RWPE1 (cell line): ENCODE measurements around the gene MYH7B.

Experiments used
- CTCF ChIA-PET: fragments of 350-600 bp; sonication (Branson Sonifier 250); formaldehyde crosslinking; extraction: SDS; loops from one replicate; lab custom pipeline; 2021; lab: Yijun Ruan, JAX
- POLR2A ChIA-PET: fragments of 400-600 bp; formaldehyde crosslinking; extraction: SDS; loops from one replicate; lab custom pipeline; 2020; ENCODE audit warnings: antibody characterized with exemption; ENCODE audit not compliant: low non-redundant PET; lab: Yijun Ruan, JAX
- DNase-seq: peaks from one replicate; pipeline ENCODE4 v3.0.0; 2012; ENCODE audit warnings: low spot score
- H3K27ac ChIP-seq: fragments of 450-650 bp; 2 replicates; pipeline ENCODE4 v1.5.1; 2017
- TF ChIP-seq, protein P1 (sequence below): fragments of 450-650 bp; conservative IDR thresholded peaks from 2 replicates; pipeline ENCODE4 v1.5.1; 2017; ENCODE audit warnings: low read depth, mild to moderate bottlenecking

MYH7B gene

DNA sequence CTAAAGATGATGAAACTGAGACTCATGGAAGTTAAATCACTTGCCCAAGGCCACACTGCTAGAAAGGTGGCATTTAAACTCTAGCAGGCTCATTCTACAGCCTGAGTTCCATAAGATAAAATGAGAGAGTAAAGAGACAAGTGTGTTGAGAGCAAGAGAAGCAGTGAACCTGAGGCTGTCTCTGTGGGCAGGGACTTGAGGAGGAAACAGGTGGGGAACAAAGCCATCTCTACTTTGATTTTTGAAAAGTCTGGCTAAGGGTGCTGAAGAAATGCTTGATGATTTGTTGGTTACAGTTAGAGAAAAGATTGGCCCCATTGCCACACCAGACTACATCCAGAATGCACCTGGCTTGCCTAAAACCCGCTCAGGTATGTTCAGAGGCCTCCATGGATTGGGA is 29.1 kb upstream of the MYH7B start:
- peak overlapping the region; percentile 59 for H3K27ac ChIP-seq
- TF ChIP-seq, protein P1, sequence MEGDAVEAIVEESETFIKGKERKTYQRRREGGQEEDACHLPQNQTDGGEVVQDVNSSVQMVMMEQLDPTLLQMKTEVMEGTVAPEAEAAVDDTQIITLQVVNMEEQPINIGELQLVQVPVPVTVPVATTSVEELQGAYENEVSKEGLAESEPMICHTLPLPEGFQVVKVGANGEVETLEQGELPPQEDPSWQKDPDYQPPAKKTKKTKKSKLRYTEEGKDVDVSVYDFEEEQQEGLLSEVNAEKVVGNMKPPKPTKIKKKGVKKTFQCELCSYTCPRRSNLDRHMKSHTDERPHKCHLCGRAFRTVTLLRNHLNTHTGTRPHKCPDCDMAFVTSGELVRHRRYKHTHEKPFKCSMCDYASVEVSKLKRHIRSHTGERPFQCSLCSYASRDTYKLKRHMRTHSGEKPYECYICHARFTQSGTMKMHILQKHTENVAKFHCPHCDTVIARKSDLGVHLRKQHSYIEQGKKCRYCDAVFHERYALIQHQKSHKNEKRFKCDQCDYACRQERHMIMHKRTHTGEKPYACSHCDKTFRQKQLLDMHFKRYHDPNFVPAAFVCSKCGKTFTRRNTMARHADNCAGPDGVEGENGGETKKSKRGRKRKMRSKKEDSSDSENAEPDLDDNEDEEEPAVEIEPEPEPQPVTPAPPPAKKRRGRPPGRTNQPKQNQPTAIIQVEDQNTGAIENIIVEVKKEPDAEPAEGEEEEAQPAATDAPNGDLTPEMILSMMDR = no peak
- ChIA-PET POLR2A (no interaction called here), CTCF (no interaction called here)
- no peak for DNase-seq

DNA sequence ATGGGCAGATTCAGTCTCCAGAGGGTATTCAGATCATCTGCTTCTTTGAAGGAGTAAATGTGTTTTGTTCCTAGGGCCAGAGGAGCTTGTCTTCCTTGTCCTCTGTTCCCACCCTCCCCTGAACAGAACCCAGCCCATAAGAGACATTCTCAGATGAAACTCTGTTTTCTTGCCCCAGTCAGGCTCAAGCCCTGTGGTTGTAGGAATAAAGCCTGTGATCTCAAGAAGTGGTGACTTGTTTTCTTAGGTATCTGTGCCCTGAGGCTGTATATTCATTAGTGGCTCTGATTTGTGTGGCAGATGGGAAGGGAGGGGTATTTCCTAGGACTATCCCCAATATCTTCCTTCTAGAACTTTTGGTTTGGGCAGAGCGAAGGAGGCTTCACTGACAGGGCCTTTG is 27.9 kb upstream of the MYH7B start:
- DNase-seq = peak; percentile 71
- H3K27ac ChIP-seq = peak overlapping the region; percentile 59; the same call in 1 of the 2 replicates
- POLR2A ChIA-PET = no interaction called here
- TF ChIP-seq, protein P1 = no peak
- CTCF ChIA-PET = interaction anchor here (1.2 kb wide), 1 partner anchor 20 kb away, joined by 4 read pairs; no protein-coding TSS in a partner anchor

DNA sequence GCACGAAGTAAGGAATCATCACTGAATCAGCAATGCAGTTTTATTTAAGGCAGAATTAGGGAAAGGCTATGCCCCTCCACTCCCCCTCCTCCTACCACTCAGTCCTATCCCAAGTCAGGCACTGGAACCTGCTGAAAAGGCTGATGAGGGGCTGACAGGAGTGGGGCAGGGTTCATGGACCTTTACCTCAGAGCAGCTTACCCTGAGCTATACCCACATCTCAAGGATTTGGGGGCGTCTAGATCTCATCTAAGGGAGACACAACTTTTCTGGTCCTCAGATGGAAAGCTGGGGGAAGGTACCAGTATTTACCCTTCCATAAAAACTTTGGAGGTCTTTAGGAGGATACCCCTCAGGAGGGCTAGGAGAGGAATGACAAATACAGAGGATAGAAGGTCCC is 27.3 kb upstream of the MYH7B start:
- TF ChIP-seq, protein P1 = no peak
- ChIA-PET POLR2A (no interaction called here), CTCF (interaction anchor here (0.5 to 1.2 kb wide), 4 partner anchors 21 to 127 kb away, joined by 3 to 6 read pairs (median 4); no protein-coding TSS in a partner anchor)
- DNase-seq = no peak
- H3K27ac ChIP-seq = peak overlapping the region; percentile 59

DNA sequence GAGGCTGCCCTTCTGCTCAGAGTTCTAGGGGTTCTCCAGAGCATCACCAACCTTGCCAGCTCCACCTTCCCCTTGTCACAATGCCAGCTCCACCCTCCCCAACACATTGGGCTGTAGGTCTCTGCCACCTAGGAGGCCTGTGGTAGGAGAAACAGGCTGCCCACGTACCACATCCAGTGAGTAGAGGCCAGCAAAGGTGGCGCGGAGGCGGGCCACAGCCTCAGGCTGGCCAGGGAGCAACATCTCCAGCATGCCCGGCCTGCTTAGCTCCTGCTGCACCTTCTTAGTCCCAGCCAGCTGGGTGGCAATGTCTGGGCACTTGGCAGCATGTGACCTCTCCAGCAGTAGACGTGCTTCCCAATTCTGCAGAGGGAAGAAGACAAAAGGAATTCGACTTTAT is 23.9 kb upstream of the MYH7B start:
- TF ChIP-seq, protein P1 = no peak
- POLR2A ChIA-PET = interaction anchor here (0.6 to 0.8 kb wide), 2 partner anchors 9 to 14 kb away, joined by 3 to 4 read pairs; no protein-coding TSS in a partner anchor
- CTCF ChIA-PET = no interaction called here
- no peak for DNase-seq
- H3K27ac ChIP-seq = peak overlapping the region; percentile 29

DNA sequence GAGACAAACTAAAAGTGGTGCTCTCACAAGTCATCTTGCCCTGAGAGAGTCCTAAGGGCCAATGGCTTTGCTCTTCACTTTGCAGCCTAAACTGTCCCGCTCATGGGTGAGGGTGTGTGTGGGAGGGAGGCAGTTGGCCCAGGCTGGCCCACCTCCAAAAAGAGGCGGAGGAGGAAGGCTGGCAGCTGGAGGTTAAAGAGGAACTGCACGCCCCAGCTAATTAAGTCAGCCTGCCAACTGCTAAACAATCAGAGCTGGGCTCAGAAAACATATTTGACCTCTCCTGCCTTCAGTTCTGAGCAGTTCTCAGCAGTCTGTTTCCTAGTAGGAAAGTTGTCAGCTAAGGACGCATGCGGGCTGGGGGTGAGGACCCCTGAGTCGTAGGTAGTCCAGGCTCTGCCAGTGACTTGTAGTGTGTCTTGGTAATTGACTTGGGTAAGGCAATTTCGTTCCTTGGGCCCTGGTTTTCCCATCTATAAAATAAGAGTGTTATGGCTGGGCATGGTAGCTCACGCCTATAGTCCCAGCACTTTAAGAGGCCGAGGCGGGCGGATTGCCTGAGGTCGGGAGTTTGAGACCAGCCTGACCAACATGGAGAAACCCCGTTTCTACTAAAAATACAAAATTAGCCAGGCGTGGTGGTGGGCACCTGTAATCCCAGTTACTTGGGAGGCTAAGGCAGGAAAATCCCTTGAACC is 17.1 kb upstream of the MYH7B start:
- CTCF ChIA-PET = interaction anchor here (0.6 kb wide), 1 partner anchor 63 kb away, joined by 3 read pairs; no protein-coding TSS in a partner anchor
- POLR2A ChIA-PET = no interaction called here
- no peak for DNase-seq
- peak overlapping the region; percentile 15 for H3K27ac ChIP-seq
- TF ChIP-seq, protein P1 = no peak

DNA sequence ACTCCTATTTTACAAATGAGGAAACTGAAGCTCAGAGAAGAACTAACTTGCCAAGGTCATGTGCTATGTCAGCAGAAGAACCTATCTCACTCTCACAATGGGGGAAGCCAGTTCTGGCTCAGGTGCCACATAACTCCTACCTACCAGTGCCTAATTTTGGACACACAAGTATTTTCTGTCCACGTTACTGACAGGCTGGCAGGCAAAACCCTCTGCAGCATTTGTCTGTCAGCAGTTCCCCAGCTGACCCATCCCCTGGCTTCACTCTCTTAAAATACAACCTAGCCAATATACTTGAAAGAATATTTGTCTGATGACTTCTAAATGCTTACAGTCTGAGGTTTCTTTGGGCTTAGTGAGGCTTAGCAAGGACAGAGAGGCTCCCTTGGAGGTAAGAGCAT is 15.6 kb upstream of the MYH7B start:
- POLR2A ChIA-PET = no interaction called here
- CTCF ChIA-PET = no interaction called here
- DNase-seq = no peak
- no peak overlapping the region for H3K27ac ChIP-seq
- TF ChIP-seq, protein P1 = no peak
